Myocyte (in vitro differentiated cells): ENCODE results near the gene CCDC194. TPM values are rescaled to one million over a fixed set of nuclear protein-coding genes. Genes with fewer than 3 reads are reported as not detected.

Experiments
- DNase-seq: peaks from one replicate; pipeline ENCODE4 v3.0.0-alpha.2; 2012; ENCODE audit warnings: low read depth
- total RNA-seq: library from RNA; depleted of rRNA; stranded (reverse); fragments of >200 nt; gene quantifications from 2 replicates; pipeline ENCODE4 v1.2.3, GENCODE V29; 2014

Gene CCDC194
- total RNA-seq, 1 donor from 2014 or later, result not detected

GRCh38 chr19:17406046-17406886, 12.3 kb upstream of the CCDC194 start:
- DNase-seq, result peak; percentile 75

GRCh38 chr19:17405250-17406045, 11.5 kb upstream of the CCDC194 start, which contains the start of gene BST2:
BST2 (minus strand) TSS chr19:17405630; CDS start chr19:17405575, 55 bp downstream.
- no peak for DNase-seq

- DNase-seq, result no peak
Observed at GRCh38 chr19:17404621-17405249, 10.7 kb upstream of the CCDC194 start.

- no peak for DNase-seq
Observed at GRCh38 chr19:17404015-17404414, 10.0 kb upstream of the CCDC194 start.

- DNase-seq, result no peak
Observed at GRCh38 chr19:17402982-17403855, 9.2 kb upstream of the CCDC194 start.

- DNase-seq, result no peak
Observed at GRCh38 chr19:17401628-17402027, 7.6 kb upstream of the CCDC194 start.

- no peak for DNase-seq
Observed at GRCh38 chr19:17398902-17399527, 5.0 kb upstream of the CCDC194 start.

- no peak for DNase-seq
Observed at GRCh38 chr19:17394891-17395415, 957 bp upstream of the CCDC194 start.

- no peak for DNase-seq
Observed at GRCh38 chr19:17393002-17393401, 994 bp downstream of the CCDC194 start.

GRCh38 chr19:17391371-17392151, 2.4 kb downstream of the CCDC194 start:
- peak; percentile 38 for DNase-seq

GRCh38 chr19:17390665-17391370, 3.2 kb downstream of the CCDC194 start:
- DNase-seq, result peak; percentile 85

GRCh38 chr19:17389957-17390664, 3.9 kb downstream of the CCDC194 start:
- DNase-seq, result no peak

- DNase-seq, result no peak
Observed at GRCh38 chr19:17389288-17389687, 4.7 kb downstream of the CCDC194 start.

GRCh38 chr19:17385878-17386611, 8.0 kb downstream of the CCDC194 start:
- DNase-seq, result peak; percentile 58

GRCh38 chr19:17380426-17381138, 13.4 kb downstream of the CCDC194 start:
- no peak for DNase-seq

- DNase-seq, result no peak
Observed at GRCh38 chr19:17379221-17379631, 14.8 kb downstream of the CCDC194 start.
